Keratinocyte (primary cell): Measurements from ENCODE around the gene RAP2A. TPM values are rescaled to one million over a fixed set of nuclear protein-coding genes. Genes with fewer than 3 reads are reported as not detected.

ENCODE experiments used
- DNase-seq: peaks from one replicate; pipeline ENCODE4 v3.0.0-alpha.2; 2011; ENCODE audit warnings: low read depth, missing footprints, low spot score
- FAIRE-seq: peaks from 2 replicates; lab custom pipeline; 2011; peaks lifted over from hg19 to GRCh38; lab: Jason Lieb, UNC
- H2AFZ ChIP-seq: 2 replicates; pipeline ENCODE4 v1.6.0; 2012; ENCODE audit warnings: low read length, control low read depth, inconsistent platforms; ENCODE audit not compliant: control insufficient read depth
- H3K27ac ChIP-seq: 2 replicates; pipeline ENCODE4 v1.5.1; 2011; ENCODE audit warnings: low read length; ENCODE audit not compliant: control insufficient read depth, insufficient read depth
- H3K27me3 ChIP-seq: 3 replicates; pipeline ENCODE4 v1.6.0; 2011; ENCODE audit warnings: low read length; ENCODE audit not compliant: control insufficient read depth, insufficient read depth; ENCODE audit errors: extremely low read depth
- H3K36me3 ChIP-seq, 2 experiments: 2 replicates in 1 of 2; 3 replicates in 1 of 2; pipeline ENCODE4 v1.5.1; 2011; ENCODE audit warnings: low read length in 2 of 2, mild to moderate bottlenecking in 1 of 2; ENCODE audit not compliant: control insufficient read depth in 2 of 2, insufficient read depth in 2 of 2; ENCODE audit errors: extremely low read depth in 1 of 2
- H3K4me1 ChIP-seq: 3 replicates; pipeline ENCODE4 v1.5.1; 2011; ENCODE audit warnings: low read length; ENCODE audit not compliant: control insufficient read depth, insufficient read depth; ENCODE audit errors: extremely low read depth
- H3K4me2 ChIP-seq: 3 replicates; pipeline ENCODE4 v1.6.0; 2011; ENCODE audit warnings: low read depth, low read length; ENCODE audit not compliant: control insufficient read depth, insufficient read depth; ENCODE audit errors: extremely low read depth
- H3K4me3 ChIP-seq, 3 experiments: fragments of 200-600 bp in 1 of 3; sonication (generic) in 1 of 3; 2 replicates in 2 of 3; 3 replicates in 1 of 3; pipeline ENCODE4 v1.5.1; 2011 to 2016; ENCODE audit warnings: low read length in 3 of 3, mild to moderate bottlenecking in 3 of 3, control low read depth in 2 of 3, inconsistent platforms in 1 of 3, low read depth in 1 of 3, mixed read lengths in 1 of 3, mixed run types in 1 of 3, moderate library complexity in 1 of 3; ENCODE audit not compliant: control insufficient read depth in 2 of 3, insufficient read depth in 2 of 3; ENCODE audit errors: extremely low read depth in 1 of 3
- H3K79me2 ChIP-seq: 2 replicates; pipeline ENCODE4 v1.6.0; 2012; ENCODE audit warnings: low read length; ENCODE audit not compliant: control insufficient read depth, insufficient read depth
- H3K9ac ChIP-seq: 3 replicates; pipeline ENCODE4 v1.6.0; 2011; ENCODE audit warnings: low read length; ENCODE audit not compliant: control insufficient read depth, insufficient read depth; ENCODE audit errors: extremely low read depth
- H3K9me1 ChIP-seq: 3 replicates; pipeline ENCODE4 v1.6.0; 2011; ENCODE audit warnings: low read length; ENCODE audit not compliant: control insufficient read depth, insufficient read depth; ENCODE audit errors: extremely low read depth
- H3K9me3 ChIP-seq: 2 replicates; pipeline ENCODE4 v1.5.1; 2012; ENCODE audit warnings: low read depth, low read length; ENCODE audit not compliant: control insufficient read depth
- H4K20me1 ChIP-seq: 3 replicates; pipeline ENCODE4 v1.6.0; 2011; ENCODE audit warnings: low read length; ENCODE audit not compliant: control insufficient read depth, insufficient read depth; ENCODE audit errors: extremely low read depth
- CTCF ChIP-seq, 3 experiments: IDR thresholded peaks in 1 of 3; conservative IDR thresholded peaks in 1 of 3; optimal IDR thresholded peaks in 1 of 3; 2 replicates in 2 of 3; 3 replicates in 1 of 3; pipeline versions ENCODE3 to v1.5.1; 2011; ENCODE audit warnings: low read length in 3 of 3, mild to moderate bottlenecking in 3 of 3, moderate library complexity in 2 of 3, control low read depth in 1 of 3, inconsistent platforms in 1 of 3; ENCODE audit not compliant: insufficient read depth in 2 of 3; ENCODE audit errors: extremely low read depth in 1 of 3
- EZH2 ChIP-seq: IDR thresholded peaks from one replicate; pipeline ENCODE4 v1.6.1; 2012; ENCODE audit warnings: inconsistent platforms, mild to moderate bottlenecking, low read length, moderate library complexity
- dilution Hi-C: fragments of 300-500 bp; cut with MboI; formaldehyde crosslinking; loops from one replicate; pipeline ENCODE4 v1.7.0; 2020; ENCODE audit warnings: low sequenced_read_pairs; ENCODE audit not compliant: extremely low pct_ligation_motif_present
- polyA plus RNA-seq, 5 experiments: library from polyadenylated mRNA; depleted of rRNA in 3 of 5; stranded (reverse) in 3 of 5; stranded (forward) in 1 of 5; unstranded in 1 of 5; fragments of >200 nt; gene quantifications; 1 replicate in 1 of 5; 2 replicates in 3 of 5; 3 replicates in 1 of 5; pipeline versions ENCODE4 v1.2.1 to v1.2.3, GENCODE V29; 2011 to 2012; ENCODE audit warnings: missing spikeins in 2 of 5, low read depth in 1 of 5, low replicate concordance in 1 of 5

RAP2A gene
- polyA plus RNA-seq, 1 donor (not counting 4 experiments of a cell fraction or from before 2014, with no cell fraction given): 19.0 TPM

GRCh38 chr13:97492684-97493371 lies 58.9 kb downstream of the RAP2A start:
- Histone ChIP-seq H3K9me1 (no peaks in the 10 kb centered on the region), H2AFZ (no peak overlapping the region), H3K27me3 (no peaks in the 10 kb centered on the region), H3K9ac (no peak overlapping the region), H3K79me2 (no peaks in the 10 kb centered on the region), H4K20me1 (no peaks in the 10 kb centered on the region), H3K4me2 (no peak overlapping the region), H3K4me3 (no peak overlapping the region), H3K9me3 (no peaks in the 10 kb centered on the region), H3K4me1 (no peaks in the 10 kb centered on the region), H3K36me3 (no peaks in the 10 kb centered on the region), H3K27ac (no peak overlapping the region)
- dilution Hi-C loops: no loop called here
- FAIRE-seq (no peak), DNase-seq (no peak)
- TF ChIP-seq CTCF (optimal IDR thresholded peaks at IDR 0.05 in 1 of 3, IDR thresholded peaks at IDR 0.05 in 1 of 3, conservative IDR thresholded peaks at IDR 0.05 in 1 of 3; ENCODE audit: extremely low read depth in 1 of 3, insufficient read depth in 2 of 3, low read length in 3 of 3) (no peak), EZH2 (no peak)

GRCh38 chr13:97493456-97493855 lies 59.5 kb downstream of the RAP2A start:
- H3K27ac ChIP-seq: no peak overlapping the region
- H3K4me1 ChIP-seq: no peaks in the 10 kb centered on the region
- DNase-seq (no peak), FAIRE-seq (no peak)
- no peaks in the 10 kb centered on the region for H3K9me1 ChIP-seq
- dilution Hi-C loops: no loop called here
- no peaks in the 10 kb centered on the region for H3K27me3 ChIP-seq
- H3K9me3 ChIP-seq: no peaks in the 10 kb centered on the region
- H3K4me3 ChIP-seq: no peak overlapping the region
- no peak overlapping the region for H3K9ac ChIP-seq
- TF ChIP-seq CTCF (optimal IDR thresholded peaks at IDR 0.05 in 1 of 3, IDR thresholded peaks at IDR 0.05 in 1 of 3, conservative IDR thresholded peaks at IDR 0.05 in 1 of 3; ENCODE audit: extremely low read depth in 1 of 3, insufficient read depth in 2 of 3, low read length in 3 of 3) (no peak), EZH2 (no peak)
- H3K79me2 ChIP-seq: no peaks in the 10 kb centered on the region
- no peaks in the 10 kb centered on the region for H3K36me3 ChIP-seq
- H4K20me1 ChIP-seq: no peaks in the 10 kb centered on the region
- no peak overlapping the region for H3K4me2 ChIP-seq
- H2AFZ ChIP-seq: no peak overlapping the region
